Activated CD8-positive, alpha-beta T cell treated with anti-CD3 and anti-CD28 coated beads for 36 hours (primary cell): ENCODE measurements around the gene PPM1L. TPM values are rescaled to one million over a fixed set of nuclear protein-coding genes. Genes with fewer than 3 reads are reported as not detected.

Experiments used
- ATAC-seq: fragments of 200-7000 bp; cut with Tn5 transposase; one replicate; pipeline ENCODE4 v1.10.0; 2021; ENCODE audit warnings: mild to moderate bottlenecking, moderate library complexity
- CTCF ChIA-PET: fragments of 350-600 bp; sonication (Branson Sonifier 250); formaldehyde crosslinking; loops from one replicate; lab custom pipeline; 2021; ENCODE audit warnings: antibody characterized with exemption; lab: Charles Lee
- POLR2A ChIA-PET: fragments of 350-600 bp; sonication (Branson Sonifier 250); formaldehyde crosslinking; loops from one replicate; lab custom pipeline; 2021; ENCODE audit warnings: antibody characterized with exemption; lab: Charles Lee
- DNase-seq: peaks from one replicate; pipeline ENCODE4 v3.0.0-alpha.2; 2020
- H3K27ac Mint-ChIP-seq: one replicate; pipeline ENCODE4 v1.8.0; 2021; ENCODE audit warnings: mild to moderate bottlenecking, mixed read lengths
- H3K27me3 Mint-ChIP-seq: one replicate; pipeline ENCODE4 v1.8.0; 2021; ENCODE audit warnings: mixed read lengths
- H3K36me3 Mint-ChIP-seq: one replicate; pipeline ENCODE4 v1.8.0; 2021; ENCODE audit warnings: low read depth, mixed read lengths
- H3K4me1 Mint-ChIP-seq: one replicate; pipeline ENCODE4 v1.8.0; 2021; ENCODE audit warnings: low read depth, mixed read lengths
- H3K4me3 Mint-ChIP-seq: one replicate; pipeline ENCODE4 v1.8.0; 2021; ENCODE audit warnings: mild to moderate bottlenecking, moderate library complexity, mixed read lengths
- H3K9me3 Mint-ChIP-seq: one replicate; pipeline ENCODE4 v1.8.0; 2021; ENCODE audit warnings: mixed read lengths
- CTCF ChIP-seq: fragments of 200-600 bp; IDR thresholded peaks from one replicate; pipeline ENCODE4 v1.8.0; 2022; ENCODE audit warnings: antibody characterized with exemption, mild to moderate bottlenecking
- intact Hi-C: fragments of 100-400 bp; cut with micrococcal nuclease; formaldehyde crosslinking; loops from one replicate; pipeline ENCODE4 v1.10.0; 2022
- total RNA-seq, 2 experiments: library from RNA; stranded (reverse); gene quantifications; one replicate each; pipeline ENCODE4 v1.2.3, GENCODE V29; 2021

PPM1L gene
- total RNA-seq, 2 experiments from 2014 or later: 2.6 to 2.7 TPM

- TF ChIP-seq CTCF: no peak
- ATAC-seq (no peak), DNase-seq (no peak)
- POLR2A ChIA-PET: no interaction called here
- H3K27me3 Mint-ChIP-seq: no peaks in the 10 kb centered on the region
- H3K27ac Mint-ChIP-seq: no peak overlapping the region
- CTCF ChIA-PET: no interaction called here
- no peaks in the 10 kb centered on the region for H3K4me1 Mint-ChIP-seq
- H3K9me3 Mint-ChIP-seq: no peaks in the 10 kb centered on the region
- H3K4me3 Mint-ChIP-seq: no peak overlapping the region
- no peaks in the 10 kb centered on the region for H3K36me3 Mint-ChIP-seq
- intact Hi-C loops: no loop called here
Measured at GRCh38 chr3:160820022-160820421, 64.0 kb downstream of the PPM1L start.

- no peak overlapping the region for H3K4me3 Mint-ChIP-seq
- no peaks in the 10 kb centered on the region for H3K9me3 Mint-ChIP-seq
- ChIA-PET CTCF (no interaction called here), POLR2A (no interaction called here)
- H3K27ac Mint-ChIP-seq: no peak overlapping the region
- no peaks in the 10 kb centered on the region for H3K36me3 Mint-ChIP-seq
- no peak for TF ChIP-seq CTCF
- H3K4me1 Mint-ChIP-seq: no peaks in the 10 kb centered on the region
- no peak for DNase-seq
- ATAC-seq: no peak
- intact Hi-C loops: no loop called here
- H3K27me3 Mint-ChIP-seq: no peaks in the 10 kb centered on the region
Measured at GRCh38 chr3:160820430-160820829, 64.4 kb downstream of the PPM1L start.

GRCh38 chr3:160822936-160823335, 66.9 kb downstream of the PPM1L start:
- Mint-ChIP-seq H3K4me1 (no peaks in the 10 kb centered on the region), H3K9me3 (no peaks in the 10 kb centered on the region), H3K4me3 (no peak overlapping the region), H3K27me3 (no peaks in the 10 kb centered on the region), H3K27ac (no peak overlapping the region), H3K36me3 (no peaks in the 10 kb centered on the region)
- no peak for TF ChIP-seq CTCF
- intact Hi-C loops: no loop called here
- ATAC-seq (no peak), DNase-seq (no peak)
- ChIA-PET CTCF (interaction anchor here (1.6 kb wide), 1 partner anchor 12 kb away, joined by 3 read pairs; no protein-coding TSS in a partner anchor), POLR2A (no interaction called here)

GRCh38 chr3:160825311-160825800, 69.3 kb downstream of the PPM1L start:
- intact Hi-C loops: no loop called here
- no peaks in the 10 kb centered on the region for H3K36me3 Mint-ChIP-seq
- H3K27ac Mint-ChIP-seq: no peak overlapping the region
- H3K4me1 Mint-ChIP-seq: no peaks in the 10 kb centered on the region
- H3K27me3 Mint-ChIP-seq: no peaks in the 10 kb centered on the region
- no peaks in the 10 kb centered on the region for H3K9me3 Mint-ChIP-seq
- ChIA-PET POLR2A (no interaction called here), CTCF (no interaction called here)
- no peak for TF ChIP-seq CTCF
- ATAC-seq (no peak), DNase-seq (no peak)
- H3K4me3 Mint-ChIP-seq: no peak overlapping the region

GRCh38 chr3:160826408-160826807, 70.4 kb downstream of the PPM1L start:
- no peaks in the 10 kb centered on the region for H3K4me1 Mint-ChIP-seq
- CTCF ChIA-PET: no interaction called here
- TF ChIP-seq CTCF: no peak
- no peak overlapping the region for H3K4me3 Mint-ChIP-seq
- no peaks in the 10 kb centered on the region for H3K27me3 Mint-ChIP-seq
- POLR2A ChIA-PET: no interaction called here
- no peak overlapping the region for H3K27ac Mint-ChIP-seq
- no peak for ATAC-seq
- no peak for DNase-seq
- H3K9me3 Mint-ChIP-seq: no peaks in the 10 kb centered on the region
- intact Hi-C loops: no loop called here
- no peaks in the 10 kb centered on the region for H3K36me3 Mint-ChIP-seq
